ENCODE measurements around the gene PTPRK.

Gene PTPRK

DNA sequence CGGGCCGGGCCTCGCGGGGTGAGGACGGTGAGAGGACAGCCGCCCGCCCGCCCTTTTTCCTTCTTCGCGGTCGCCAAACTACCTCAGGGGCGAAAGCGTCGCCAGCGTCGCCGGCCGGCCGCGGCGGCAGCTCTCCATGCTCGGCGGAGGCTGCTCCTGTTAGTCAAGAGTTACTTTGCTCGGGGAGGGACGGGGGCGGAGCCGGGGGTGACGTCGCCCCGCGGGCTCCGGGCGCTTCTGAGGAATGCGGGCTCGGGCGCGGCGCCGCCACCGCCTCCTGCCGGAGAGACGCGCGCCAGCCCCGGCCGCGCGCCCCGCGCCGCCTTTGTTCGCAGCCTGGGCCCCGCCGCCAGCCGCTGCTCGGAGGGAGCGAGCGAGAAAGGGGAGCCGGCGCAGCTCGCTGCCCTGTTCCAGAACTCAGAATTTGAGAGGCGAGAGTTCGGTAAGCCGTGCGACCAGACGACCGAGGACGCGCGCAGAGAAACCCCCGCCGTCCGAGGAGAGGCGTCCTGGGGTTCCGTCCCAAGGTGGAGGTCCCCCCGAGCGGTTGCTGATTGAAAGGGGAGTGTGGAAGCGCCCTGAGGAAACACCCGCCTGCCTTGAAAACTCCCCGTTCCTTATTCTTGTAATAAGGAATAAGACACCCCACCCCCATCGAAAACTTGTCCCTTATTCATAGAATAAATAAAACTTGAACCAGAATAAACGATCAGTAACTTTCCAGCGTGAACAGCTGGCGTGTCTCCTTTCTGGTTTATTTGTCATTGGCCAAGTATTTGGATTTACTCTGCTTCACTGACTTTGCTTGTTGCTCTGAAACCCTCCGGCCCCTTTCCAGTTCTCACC is at the start of gene PTPRK:
Gene PTPRK, minus strand, starts transcription at position 164 of the 846 bp plus-strand sequence. CDS start 241 bp downstream, outside the sequence.
- peak; percentile 97 for DNase-seq

DNA sequence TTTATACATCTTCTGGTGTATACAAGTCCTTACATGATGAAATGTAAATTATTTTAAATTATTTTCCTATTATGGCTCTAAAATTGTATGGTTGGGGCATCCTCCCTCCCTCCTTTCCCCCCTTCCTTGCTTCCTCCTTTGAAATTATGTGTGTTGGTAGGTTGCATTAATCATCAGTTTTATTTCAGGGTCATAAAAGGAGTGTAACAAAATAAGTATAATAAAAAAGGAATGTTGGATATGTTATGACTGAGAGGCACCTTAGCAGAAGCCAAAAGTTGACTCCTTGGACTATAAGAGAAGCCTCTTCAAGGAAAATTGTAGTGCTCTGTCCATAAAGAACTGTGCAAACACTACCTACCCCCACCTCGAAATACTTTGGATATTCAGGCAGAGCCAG is 46.6 kb upstream of the PTPRK start:
- DNase-seq: no peak

DNA sequence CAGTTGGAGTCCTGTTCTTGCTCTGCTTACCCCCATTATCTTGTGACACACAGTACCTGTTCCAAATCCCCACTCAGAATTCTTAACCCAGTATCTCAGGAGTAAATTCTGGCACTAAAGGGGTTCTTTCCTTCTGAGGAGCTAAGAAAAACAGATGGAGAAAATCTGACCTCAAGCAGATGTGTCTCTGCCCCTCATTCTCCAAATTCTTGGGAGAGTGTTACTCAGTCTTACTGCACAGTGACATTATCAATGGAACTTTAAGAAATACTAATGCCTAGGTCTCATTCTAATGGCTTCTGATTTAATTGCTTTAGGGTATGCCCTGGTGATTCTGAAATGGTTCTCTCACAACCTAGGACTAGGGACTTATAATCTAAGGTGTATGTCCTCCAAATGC is 40.6 kb upstream of the PTPRK start:
- no peak for DNase-seq

GRCh38 chr6:128558924-128559323 is 38.5 kb upstream of the PTPRK start:
- no peak for DNase-seq

GRCh38 chr6:128558021-128558420 is 37.6 kb upstream of the PTPRK start:
- DNase-seq: no peak

GRCh38 chr6:128557081-128557480 is 36.7 kb upstream of the PTPRK start:
- DNase-seq: no peak

DNA sequence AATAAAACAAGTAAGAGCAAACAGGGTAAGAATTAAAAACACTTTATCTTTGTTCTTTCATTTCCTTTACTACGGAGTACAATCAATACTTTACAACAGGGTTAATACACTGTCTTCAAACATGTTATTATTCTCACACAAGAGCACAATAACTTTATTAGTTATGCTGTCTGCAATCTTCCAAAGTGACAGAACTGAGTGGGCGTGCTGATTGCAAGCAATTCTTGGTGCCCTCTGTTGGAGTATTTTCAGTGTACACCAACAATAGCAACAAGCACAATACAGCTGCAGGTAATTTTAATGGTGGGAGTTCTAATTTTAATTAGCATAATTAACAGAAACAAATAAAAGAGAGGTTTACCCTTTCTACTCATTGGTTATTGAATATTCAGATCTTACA is 33.9 kb upstream of the PTPRK start:
- peak; percentile 36 for DNase-seq

- no peak for DNase-seq
Observed at GRCh38 chr6:128541261-128541660, 20.9 kb upstream of the PTPRK start.

- no peak for DNase-seq
Observed at GRCh38 chr6:128538763-128539162, 18.4 kb upstream of the PTPRK start.

- no peak for DNase-seq
Observed at GRCh38 chr6:128532827-128533226, 12.4 kb upstream of the PTPRK start.

DNA sequence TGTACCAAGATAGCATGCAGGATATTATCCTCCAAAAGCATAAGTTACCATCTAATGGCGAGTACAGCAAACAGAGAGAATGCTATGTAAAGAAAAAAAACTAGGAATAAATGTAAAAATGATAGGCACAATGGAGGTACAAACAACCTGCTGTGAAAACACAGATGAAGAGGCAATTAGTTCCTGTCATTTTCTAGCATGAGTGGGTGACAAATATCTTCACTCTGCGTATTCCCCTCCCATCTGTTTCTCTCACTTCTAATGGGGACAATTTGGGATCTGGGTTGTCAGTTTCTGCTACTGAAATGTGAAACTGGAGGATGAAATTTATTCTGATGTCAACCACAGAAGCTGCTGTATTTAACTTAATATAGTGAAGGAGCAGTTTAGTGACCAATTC is 11.7 kb upstream of the PTPRK start:
- DNase-seq: peak; percentile 38

GRCh38 chr6:128531696-128532095 is 11.3 kb upstream of the PTPRK start:
- no peak for DNase-seq

GRCh38 chr6:128528241-128528640 is 7.8 kb upstream of the PTPRK start:
- no peak for DNase-seq

GRCh38 chr6:128527375-128527774 is 7.0 kb upstream of the PTPRK start:
- DNase-seq: no peak

DNA sequence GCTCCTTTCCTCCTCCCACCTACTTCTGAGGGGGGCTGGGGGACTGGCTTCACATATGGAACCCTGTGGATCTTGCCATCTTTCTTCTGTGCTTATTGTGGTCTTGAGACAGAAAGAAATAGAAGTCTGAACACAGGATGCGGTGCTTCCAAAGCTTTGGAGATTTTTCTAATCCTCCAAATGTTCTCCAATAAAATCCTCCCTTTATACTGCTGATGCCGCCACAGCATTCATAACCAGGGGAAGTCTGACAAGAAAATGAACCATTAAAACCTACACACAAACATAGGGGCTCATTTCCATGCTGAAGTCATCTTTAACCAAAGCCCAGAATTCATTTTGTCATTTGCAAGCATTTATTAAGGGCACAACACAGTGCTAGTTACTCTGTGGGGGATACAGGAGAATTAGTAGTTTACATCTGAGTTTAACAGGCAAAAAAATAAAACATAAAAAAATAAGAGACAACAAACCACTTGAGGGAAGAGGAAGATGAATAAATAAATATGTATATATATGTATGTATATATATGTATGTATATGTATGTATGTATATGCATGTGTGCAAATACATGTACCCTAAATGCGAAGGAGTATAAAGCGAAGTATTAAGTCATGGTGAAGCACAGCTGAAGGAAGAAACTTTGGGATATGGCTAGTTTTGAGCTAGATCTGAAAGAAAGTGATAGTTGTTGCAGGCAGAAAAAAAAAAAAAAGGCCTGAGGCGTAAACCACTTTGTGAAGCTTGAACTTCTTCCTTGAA is 5.9 kb upstream of the PTPRK start:
- DNase-seq: no peak

- peak; percentile 24 for DNase-seq
Observed at GRCh38 chr6:128525406-128525805, 5.0 kb upstream of the PTPRK start.

DNA sequence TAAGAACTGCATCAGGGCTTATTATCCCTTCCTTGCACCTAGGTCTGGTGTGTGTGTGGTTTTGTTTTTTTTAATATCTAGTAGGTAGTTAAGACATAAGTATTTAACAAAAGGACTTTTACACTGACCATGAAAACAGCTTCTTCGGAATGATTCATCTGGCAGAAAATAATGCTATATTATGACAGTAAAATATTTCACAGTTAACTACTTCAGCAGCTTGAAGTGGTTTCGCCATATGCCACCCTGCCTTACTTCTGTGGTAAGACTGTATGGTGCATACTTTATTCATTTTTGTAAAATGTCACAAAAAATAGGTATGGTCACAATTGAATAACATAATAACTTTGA is 858 bp upstream of the PTPRK start:
- no peak for DNase-seq

GRCh38 chr6:128519931-128520435 is 416 bp downstream of the PTPRK start:
- peak; percentile 88 for DNase-seq

DNA sequence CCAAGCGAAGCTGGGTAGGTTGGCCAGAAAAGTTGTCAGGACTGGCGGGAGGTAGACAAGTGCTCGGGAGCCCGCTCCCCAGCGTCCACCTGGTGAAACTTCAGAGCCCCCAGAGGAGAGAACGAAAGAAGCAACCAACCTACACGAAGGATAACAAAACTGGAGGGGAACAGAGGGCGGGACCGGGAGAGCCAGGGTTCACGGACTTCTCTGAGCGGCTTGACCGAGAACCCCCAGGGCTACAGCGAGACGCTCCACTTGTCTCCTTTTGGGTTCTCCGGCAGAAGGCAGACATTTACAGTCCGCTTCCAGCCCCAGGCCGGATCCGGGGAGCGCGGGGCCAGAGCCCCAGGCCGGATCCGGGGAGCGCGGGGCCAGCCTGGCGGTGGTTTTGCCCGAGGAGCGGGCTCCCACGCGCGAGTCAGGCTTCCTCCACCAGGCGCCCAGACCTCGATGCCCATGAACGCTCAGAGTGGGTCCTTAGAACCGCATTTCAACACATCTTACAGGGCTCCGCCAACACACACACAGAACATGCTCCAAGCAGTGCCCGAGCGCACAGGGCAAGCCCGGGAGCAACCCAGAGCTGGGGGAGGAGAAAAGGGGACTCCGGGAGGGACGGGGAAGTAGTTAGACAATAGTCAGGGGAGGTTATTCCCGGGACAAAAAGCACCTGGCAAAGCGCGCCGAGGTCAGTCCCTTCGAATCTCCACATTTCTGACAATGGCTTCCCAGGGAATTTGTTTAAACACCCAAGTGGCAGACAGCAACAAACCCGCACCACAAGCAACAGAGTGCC is 1.1 kb downstream of the PTPRK start:
- peak; percentile 86 for DNase-seq

- DNase-seq: peak; percentile 58
Observed at GRCh38 chr6:128518434-128519131, 1.8 kb downstream of the PTPRK start.

DNA sequence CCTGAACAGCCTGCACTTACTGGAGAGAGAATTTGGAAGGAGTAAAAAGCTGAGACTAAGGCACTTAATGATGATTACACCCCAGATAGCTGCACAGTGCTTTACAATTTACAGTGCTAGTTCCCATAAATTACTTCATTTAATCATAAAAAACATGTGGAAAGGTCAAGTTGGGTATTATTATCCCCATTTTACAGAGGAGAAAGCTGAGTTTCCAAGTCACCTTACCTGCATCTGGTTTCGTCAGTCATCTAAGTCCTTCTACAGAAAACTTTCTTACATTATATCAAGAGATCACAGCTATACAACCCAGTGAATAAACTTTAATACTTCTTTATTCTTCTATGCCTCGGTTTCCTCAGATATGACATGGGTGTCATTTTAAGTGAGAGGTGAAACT is 3.3 kb downstream of the PTPRK start:
- no peak for DNase-seq

- DNase-seq: peak; percentile 50
Observed at GRCh38 chr6:128516514-128516898, 3.9 kb downstream of the PTPRK start.
